Lower leg skin (tissue), 4 donors: ENCODE measurements around the gene MEIS2. TPM values are rescaled to one million over a fixed set of nuclear protein-coding genes. Genes with fewer than 3 reads are reported as not detected.

Experiments
- DNase-seq, 2 donors: peaks; one replicate each; pipeline ENCODE4 v3.0.0-alpha.2; 2019; ENCODE audit warnings: low spot score in 2 of 2
- H3K4me3 ChIP-seq: fragments of 200-600 bp; sonication (generic); 2 replicates; pipeline ENCODE4 v1.5.1; 2017; ENCODE audit warnings: mild to moderate bottlenecking, low read depth; ENCODE audit not compliant: poor library complexity, severe bottlenecking
- CTCF ChIP-seq, 3 donors: fragments of 450-650 bp; IDR thresholded peaks; one replicate each; pipeline ENCODE4 v1.5.1; 2016; ENCODE audit warnings: antibody characterized with exemption in 3 of 3, mild to moderate bottlenecking in 3 of 3, moderate library complexity in 2 of 3
- POLR2A ChIP-seq, 2 donors: fragments of 450-650 bp; IDR thresholded peaks; one replicate each; pipeline ENCODE4 v1.6.1; 2016 to 2017; ENCODE audit warnings: antibody characterized with exemption in 2 of 2, mild to moderate bottlenecking in 1 of 2, moderate library complexity in 1 of 2
- WGBS, 2 donors: methylation state at CpG; one replicate each; pipeline ENCODE4 v1.1.5; 2018; 5-methylcytosine and 5-hydroxymethylcytosine counted together
- intact Hi-C: fragments of 100-400 bp; cut with DNase I; formaldehyde crosslinking; loops from one replicate; pipeline ENCODE4 v1.15.0; 2023; ENCODE audit warnings: low total_unique reads
- total RNA-seq, 4 donors: library from RNA; depleted of rRNA; stranded (reverse); fragments of >200 nt; gene quantifications; one replicate each; pipeline ENCODE4 v1.1.0, GENCODE V29; 2016

Gene MEIS2
- total RNA-seq, 4 donors from 2014 or later, result 12.9 to 18.5 (median 15.8) TPM

GRCh38 chr15:36951731-36952247, 148.6 kb downstream of the MEIS2 start:
- WGBS, 2 donors, result 45 to 50% methylated on average over 6 of the region's 6 CpGs
- TF ChIP-seq CTCF (IDR thresholded peaks at IDR 0.05) (no peak), POLR2A (IDR thresholded peaks at IDR 0.05) (no peak)
- DNase-seq, result no peak
- intact Hi-C loops, result no loop called here
- H3K4me3 ChIP-seq, result no peak overlapping the region

- TF ChIP-seq POLR2A (IDR thresholded peaks at IDR 0.05) (no peak), CTCF (IDR thresholded peaks at IDR 0.05) (no peak)
Measured at GRCh38 chr15:36950371-36950770, 150.0 kb downstream of the MEIS2 start.

GRCh38 chr15:36948982-36949381, 151.4 kb downstream of the MEIS2 start:
- WGBS, 2 donors, result 88% methylated on average over 3 of the region's 3 CpGs
- H3K4me3 ChIP-seq, result no peak overlapping the region
- intact Hi-C loops, result no loop called here
- TF ChIP-seq POLR2A (IDR thresholded peaks at IDR 0.05) (no peak), CTCF (IDR thresholded peaks at IDR 0.05) (no peak)
- DNase-seq, result no peak

More at GRCh38 chr15:36950371-36950770, 150.0 kb downstream of the MEIS2 start:
- WGBS, 2 donors, result 93% methylated on average over 4 of the region's 4 CpGs
- intact Hi-C loops, result no loop called here
- no peak overlapping the region for H3K4me3 ChIP-seq
- DNase-seq, result no peak

GRCh38 chr15:36947035-36947719, 153.2 kb downstream of the MEIS2 start:
- no peak for TF ChIP-seq CTCF (IDR thresholded peaks at IDR 0.05)
- no peak for TF ChIP-seq POLR2A (IDR thresholded peaks at IDR 0.05)
- WGBS, 2 donors, result 86 to 92% methylated on average over 4 of the region's 4 CpGs
- intact Hi-C loops, result no loop called here
- no peak overlapping the region for H3K4me3 ChIP-seq
- DNase-seq, result no peak

- WGBS, 2 donors, result 84 to 88% methylated on average over 6 of the region's 6 CpGs
- intact Hi-C loops, result no loop called here
Measured at GRCh38 chr15:36944442-36944841, 155.9 kb downstream of the MEIS2 start.

More at GRCh38 chr15:36944442-36944841, 155.9 kb downstream of the MEIS2 start:
- no peak for TF ChIP-seq CTCF (IDR thresholded peaks at IDR 0.05)
- no peak for TF ChIP-seq POLR2A (IDR thresholded peaks at IDR 0.05)
- no peak for DNase-seq
- H3K4me3 ChIP-seq, result no peak overlapping the region
